H9 (cell line): Measurements from ENCODE around the gene PSMB5. TPM values are rescaled to one million over a fixed set of nuclear protein-coding genes. Genes with fewer than 3 reads are reported as not detected.

Experiments used
- DNase-seq: peaks from one replicate; pipeline ENCODE4 v3.0.0-alpha.2; 2017
- H2AFZ ChIP-seq: one replicate; pipeline ENCODE4 v1.6.1; 2013; ENCODE audit warnings: mild to moderate bottlenecking, low read length, control low read depth, moderate library complexity
- H2AK5ac ChIP-seq: 2 replicates; pipeline ENCODE4 v1.6.1; 2013; ENCODE audit warnings: low read length, control low read depth, mixed read lengths; ENCODE audit not compliant: insufficient read length
- H2BK120ac ChIP-seq: one replicate; pipeline ENCODE4 v1.6.1; 2013; ENCODE audit warnings: low read depth, mild to moderate bottlenecking, low read length, control low read depth, inconsistent platforms; ENCODE audit not compliant: poor library complexity, severe bottlenecking
- H2BK12ac ChIP-seq: 2 replicates; pipeline ENCODE4 v1.6.1; 2013; ENCODE audit warnings: low read length, control low read depth, mixed read lengths, low read depth; ENCODE audit not compliant: insufficient read length
- H2BK15ac ChIP-seq: 2 replicates; pipeline ENCODE4 v1.6.1; 2013; ENCODE audit warnings: low read depth, low read length, control low read depth
- H2BK20ac ChIP-seq: one replicate; pipeline ENCODE4 v1.6.1; 2013; ENCODE audit warnings: low read depth, mild to moderate bottlenecking, low read length, control low read depth, inconsistent platforms; ENCODE audit not compliant: poor library complexity, severe bottlenecking
- H2BK5ac ChIP-seq: 2 replicates; pipeline ENCODE4 v1.6.1; 2013; ENCODE audit warnings: low read length, control low read depth, mixed read lengths; ENCODE audit not compliant: insufficient read length
- H3K14ac ChIP-seq: 2 replicates; pipeline ENCODE4 v1.6.1; 2013; ENCODE audit warnings: low read length, control low read depth; ENCODE audit not compliant: insufficient read depth
- H3K18ac ChIP-seq: 2 replicates; pipeline ENCODE4 v1.6.1; 2013; ENCODE audit warnings: low read depth, mild to moderate bottlenecking, mixed read lengths, low read length, control low read depth; ENCODE audit not compliant: insufficient read length
- H3K23ac ChIP-seq: 2 replicates; pipeline ENCODE4 v1.6.1; 2013; ENCODE audit warnings: low read length, control low read depth, mixed read lengths, low read depth; ENCODE audit not compliant: insufficient read length
- H3K23me2 ChIP-seq: 2 replicates; pipeline ENCODE4 v1.6.1; 2013; ENCODE audit warnings: low read depth, mild to moderate bottlenecking, mixed read lengths, low read length, control low read depth; ENCODE audit not compliant: insufficient read length, poor library complexity, severe bottlenecking
- H3K27ac ChIP-seq: 2 replicates; pipeline ENCODE4 v1.5.1; 2013; ENCODE audit warnings: low read length, control low read depth, mixed read lengths, low read depth; ENCODE audit not compliant: insufficient read length
- H3K27me3 ChIP-seq: 2 replicates; pipeline ENCODE4 v1.6.1; 2013; ENCODE audit warnings: low read length, control low read depth, inconsistent platforms; ENCODE audit not compliant: insufficient read depth
- H3K4ac ChIP-seq: 2 replicates; pipeline ENCODE4 v1.6.1; 2013; ENCODE audit warnings: low read depth, mild to moderate bottlenecking, control low read depth, inconsistent platforms, low read length, moderate library complexity
- H3K4me1 ChIP-seq: 2 replicates; pipeline ENCODE4 v1.6.1; 2013; ENCODE audit warnings: low read length, control low read depth, inconsistent platforms; ENCODE audit not compliant: insufficient read depth
- H3K4me2 ChIP-seq: 2 replicates; pipeline ENCODE4 v1.6.1; 2013; ENCODE audit warnings: low read length, control low read depth, mixed read lengths; ENCODE audit not compliant: insufficient read length, insufficient read depth
- H3K56ac ChIP-seq: 2 replicates; pipeline ENCODE4 v1.6.1; 2013; ENCODE audit warnings: low read depth, mild to moderate bottlenecking, mixed read lengths, low read length, control low read depth; ENCODE audit not compliant: insufficient read length
- H3K79me1 ChIP-seq: 2 replicates; pipeline ENCODE4 v1.6.1; 2013; ENCODE audit warnings: low read depth, mild to moderate bottlenecking, moderate library complexity, low read length, control low read depth, inconsistent platforms; ENCODE audit not compliant: insufficient read depth, poor library complexity, severe bottlenecking
- H3K79me2 ChIP-seq: 2 replicates; pipeline ENCODE4 v1.6.1; 2013; ENCODE audit warnings: low read length, control low read depth, inconsistent platforms; ENCODE audit not compliant: insufficient read depth
- H3K9ac ChIP-seq: 2 replicates; pipeline ENCODE4 v1.6.1; 2013; ENCODE audit warnings: low read length, control low read depth, mixed read lengths; ENCODE audit not compliant: insufficient read length; ENCODE audit errors: extremely low read depth
- H3K9me3 ChIP-seq: one replicate; pipeline ENCODE4 v1.6.1; 2013; ENCODE audit warnings: low read depth, low read length, inconsistent platforms; ENCODE audit not compliant: control insufficient read depth
- H3T11ph ChIP-seq: one replicate; pipeline ENCODE4 v1.6.1; 2013; ENCODE audit warnings: mild to moderate bottlenecking, low read length, control low read depth, inconsistent platforms
- H4K20me1 ChIP-seq: one replicate; pipeline ENCODE4 v1.6.1; 2013; ENCODE audit not compliant: control insufficient read depth, insufficient read length, insufficient read depth
- H4K5ac ChIP-seq: 2 replicates; pipeline ENCODE4 v1.6.1; 2013; ENCODE audit warnings: low read depth, mild to moderate bottlenecking, mixed read lengths, low read length, control low read depth; ENCODE audit not compliant: insufficient read length
- H4K8ac ChIP-seq: replicated peaks from 2 replicates; pipeline ENCODE4 v1.6.1; 2013; ENCODE audit warnings: low read length, control low read depth, mixed read lengths, low read depth; ENCODE audit not compliant: insufficient read length
- H4K91ac ChIP-seq: 2 replicates; pipeline ENCODE4 v1.6.1; 2013; ENCODE audit warnings: low read depth, mild to moderate bottlenecking, moderate library complexity, mixed read lengths, low read length, control low read depth; ENCODE audit not compliant: insufficient read length
- H3K27ac Mint-ChIP-seq, 3 experiments: 2 replicates in 2 of 3; 3 replicates in 1 of 3; pipeline ENCODE4 v1.8.0; 2020 to 2021; ENCODE audit warnings: mixed read lengths in 3 of 3, mild to moderate bottlenecking in 1 of 3, moderate library complexity in 1 of 3
- H3K27me3 Mint-ChIP-seq: 2 replicates; pipeline ENCODE4 v1.8.0; 2021; ENCODE audit warnings: low read depth, mild to moderate bottlenecking, moderate library complexity, mixed read lengths
- H3K36me3 Mint-ChIP-seq, 3 experiments: 2 replicates in 2 of 3; 3 replicates in 1 of 3; pipeline ENCODE4 v1.8.0; 2020 to 2021; ENCODE audit warnings: low read depth in 3 of 3, mixed read lengths in 3 of 3; ENCODE audit not compliant: insufficient read depth in 1 of 3
- H3K4me1 Mint-ChIP-seq, 2 experiments: 2 replicates each; pipeline ENCODE4 v1.8.0; 2020; ENCODE audit warnings: mixed read lengths in 2 of 2
- H3K4me3 Mint-ChIP-seq, 2 experiments: 2 replicates in 1 of 2; 3 replicates in 1 of 2; pipeline ENCODE4 v1.8.0; 2020 to 2021; ENCODE audit warnings: mild to moderate bottlenecking in 2 of 2, mixed read lengths in 2 of 2, moderate library complexity in 1 of 2
- H3K9me3 Mint-ChIP-seq, 2 experiments: 2 replicates in 1 of 2; 3 replicates in 1 of 2; pipeline ENCODE4 v1.8.0; 2020; ENCODE audit warnings: mild to moderate bottlenecking in 2 of 2, mixed read lengths in 2 of 2, moderate library complexity in 1 of 2
- CTCF ChIP-seq: fragments of 200-600 bp; sonication (generic); conservative IDR thresholded peaks from 3 replicates; pipeline ENCODE4 v1.8.0; 2021; ENCODE audit warnings: antibody characterized with exemption, mild to moderate bottlenecking
- WGBS: extraction: QIAGEN DNeasy Blood & Tissue Kit; methylation state at CpG from one replicate; pipeline ENCODE4 v1.1.7; 2013; ENCODE audit warnings: missing lambda C conversion rate, low lambda C conversion rate, mixed read lengths; ENCODE audit not compliant: insufficient read length; ENCODE audit errors: extremely low coverage; 5-methylcytosine and 5-hydroxymethylcytosine counted together
- total RNA-seq: library from RNA; stranded (reverse); gene quantifications from 2 replicates; pipeline ENCODE4 v1.2.1, GENCODE V29; 2021

PSMB5 gene
- total RNA-seq, 1 experiment from 2014 or later = 252 TPM

GRCh38 chr14:22996768-22997654 lies 37.7 kb downstream of the PSMB5 start:
- Histone ChIP-seq H3K9me3 (no peaks in the 10 kb centered on the region), H4K8ac (no peak overlapping the region), H3K79me2 (no peaks in the 10 kb centered on the region), H3K27ac (no peak overlapping the region), H3K23ac (no peak overlapping the region), H3K27me3 (no peaks in the 10 kb centered on the region), H3K4ac (no peak overlapping the region), H2BK12ac (no peak overlapping the region), H3K18ac (no peak overlapping the region), H4K20me1 (no peaks in the 10 kb centered on the region), H2BK5ac (no peak overlapping the region), H2BK20ac (no peak overlapping the region), H2BK120ac (no peak overlapping the region), H2BK15ac (no peak overlapping the region), H3K14ac (no peak overlapping the region), H4K5ac (no peak overlapping the region), H4K91ac (no peak overlapping the region), H3K4me2 (no peak overlapping the region), H3K79me1 (no peaks in the 10 kb centered on the region), H3T11ph (no peak overlapping the region), H3K23me2 (no peaks in the 10 kb centered on the region), H2AFZ (no peak overlapping the region), H3K4me1 (peaks cover 5% of the 10 kb centered on the region; the same call in 1 of the 2 replicates), H3K56ac (no peak overlapping the region), H3K9ac (no peak overlapping the region), H2AK5ac (no peak overlapping the region)
- Mint-ChIP-seq H3K4me1 (peaks cover 7 to 8% of the 10 kb centered on the region in 2 experiments), H3K9me3 (no peaks in the 10 kb centered on the region), H3K36me3 (peaks cover 0 to 3% (median 0%) of the 10 kb centered on the region in 3 experiments; a peak in 1 of 7 replicates), H3K27ac (no peak overlapping the region), H3K27me3 (no peaks in the 10 kb centered on the region), H3K4me3 (no peak overlapping the region)
- TF ChIP-seq CTCF = no peak
- no CpG with 5 or more reads among the region's 11 CpGs for WGBS
- DNase-seq = no peak
